OCI-LY3 (cell line): Measurements from ENCODE around the gene TCL1A.

ENCODE experiments used
- CTCF ChIP-seq: fragments of 200-600, 300-600 bp; sonication (generic); IDR thresholded peaks from 2 replicates; pipeline ENCODE4 v1.5.1; 2014; ENCODE audit warnings: antibody characterized with exemption, low read length, low read depth
- EZH2phosphoT487 ChIP-seq: fragments of 200-600 bp; shearing (Covaris generic); IDR thresholded peaks from 2 replicates; pipeline ENCODE4 v1.6.1; 2018; ENCODE audit warnings: antibody characterized with exemption, mixed run types, low read depth

- TF ChIP-seq CTCF: no peak
- TF ChIP-seq EZH2phosphoT487: no peak
Observed at GRCh38 chr14:95675486-95675885, 38.4 kb downstream of the TCL1A start.
